Kidney (tissue), 14 donors: ENCODE results near the gene C4A. TPM values are rescaled to one million over a fixed set of nuclear protein-coding genes. Genes with fewer than 3 reads are reported as not detected.

Source experiments
- DNase-seq, 5 donors: peaks; one replicate each; pipeline ENCODE4 v3.0.0-alpha.2; 2013 to 2020
- FAIRE-seq: peaks from 2 replicates; lab custom pipeline; 2012; peaks lifted over from hg19 to GRCh38; lab: Jason Lieb, UNC
- H3K27ac ChIP-seq, 2 donors: one replicate each; pipeline ENCODE4 v1.7.0; 2013; ENCODE audit warnings: low read depth in 2 of 2, low read length in 2 of 2, inconsistent platforms in 1 of 2
- H3K27me3 ChIP-seq: one replicate; pipeline ENCODE4 v1.7.1; 2013; ENCODE audit warnings: low read length, inconsistent platforms; ENCODE audit not compliant: control insufficient read depth, insufficient read depth
- H3K36me3 ChIP-seq, 3 donors: one replicate each; pipeline versions ENCODE4 v1.7.0 to v1.7.1; 2013; ENCODE audit warnings: low read length in 3 of 3, control low read depth in 1 of 3, inconsistent platforms in 1 of 3; ENCODE audit not compliant: insufficient read depth in 3 of 3, control insufficient read depth in 2 of 3
- H3K4me1 ChIP-seq, 3 donors: one replicate each; pipeline versions ENCODE4 v1.7.0 to v1.7.1; 2013; ENCODE audit warnings: low read length in 3 of 3, inconsistent platforms in 1 of 3, low read depth in 1 of 3; ENCODE audit not compliant: control insufficient read depth in 2 of 3, insufficient read depth in 2 of 3
- H3K4me3 ChIP-seq, 3 donors: one replicate each; pipeline versions ENCODE4 v1.7.0 to v1.8.1; 2013; ENCODE audit warnings: low read length in 3 of 3, control low read depth in 1 of 3, inconsistent platforms in 1 of 3
- H3K9ac ChIP-seq, 3 donors: one replicate each; pipeline versions ENCODE4 v1.7.0 to v1.7.1; 2013; ENCODE audit warnings: low read length in 3 of 3, control low read depth in 1 of 3, inconsistent platforms in 1 of 3
- H3K9me3 ChIP-seq, 3 donors: one replicate each; pipeline versions ENCODE4 v1.7.0 to v1.7.1; 2013; ENCODE audit warnings: low read length in 3 of 3, control low read depth in 1 of 3, inconsistent platforms in 1 of 3; ENCODE audit not compliant: control insufficient read depth in 2 of 3, insufficient read depth in 1 of 3
- intact Hi-C: fragments of 100-400 bp; cut with DNase I; formaldehyde crosslinking; loops from one replicate; pipeline ENCODE4 v1.11.1; 2022
- polyA plus RNA-seq: library from polyadenylated mRNA; stranded (reverse); fragments of 350-450 nt; fragmentation: Illumina TruSeq; extraction: RNeasy Lipid Tissue Mini Kit (QIAGEN cat#74804); gene quantifications from one replicate; pipeline ENCODE4 v1.2.3, GENCODE V29; 2014; ENCODE audit warnings: low read depth, low replicate concordance; ENCODE audit not compliant: insufficient read depth
- total RNA-seq: library from RNA; stranded (reverse); fragmentation: NEBNext Ultra II Directional; extraction: Animal tissue kit (Norgen Biotek cat#: 25700); gene quantifications from one replicate; pipeline ENCODE4 v1.2.1, GENCODE V29; 2021
- TF ChIP-seq, protein P1 (sequence below): IDR thresholded peaks from 3 replicates; pipeline ENCODE4 v1.5.1; 2012; ENCODE audit warnings: mild to moderate bottlenecking, moderate library complexity, borderline replicate concordance; ENCODE audit not compliant: insufficient read depth; ENCODE audit errors: extremely low read depth
- donor health status: control.
- donor health status: control.
- donor health status: control.
- donor health status: control.
- donor health status: control.
- donor health status: DM: yes; HTN: yes; CAD: no.
- donor health status: Normal renal cell carcinoma (clear cell type).

Gene C4A
- total and polyA plus RNA-seq, 2 donors from 2014 or later: 250 to 521 TPM

DNA sequence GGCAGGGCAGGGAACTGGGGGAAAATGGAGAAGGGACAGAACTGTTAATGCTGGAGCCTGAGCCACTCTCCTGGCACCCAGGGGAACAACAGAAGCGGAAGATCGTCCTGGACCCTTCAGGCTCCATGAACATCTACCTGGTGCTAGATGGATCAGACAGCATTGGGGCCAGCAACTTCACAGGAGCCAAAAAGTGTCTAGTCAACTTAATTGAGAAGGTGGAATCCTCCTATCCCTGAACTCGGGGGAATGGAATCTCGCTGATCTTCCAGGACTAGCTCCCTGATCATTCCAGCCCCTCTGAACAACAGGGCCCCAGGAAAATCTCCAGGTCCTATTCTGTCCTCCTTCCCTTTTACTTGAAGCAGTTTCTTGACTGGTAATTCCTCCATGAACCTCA is 34.0 kb upstream of the C4A start:
- intact Hi-C loops: no loop called here
- H3K4me1 ChIP-seq: peaks cover 0 to 6% (median 0%) of the 10 kb centered on the region in 3 donors
- DNase-seq: no peak
- no peaks in the 10 kb centered on the region for H3K27me3 ChIP-seq
- no peak for FAIRE-seq
- H3K9ac ChIP-seq: no peak overlapping the region
- no peak overlapping the region for H3K4me3 ChIP-seq
- TF ChIP-seq, protein P1, sequence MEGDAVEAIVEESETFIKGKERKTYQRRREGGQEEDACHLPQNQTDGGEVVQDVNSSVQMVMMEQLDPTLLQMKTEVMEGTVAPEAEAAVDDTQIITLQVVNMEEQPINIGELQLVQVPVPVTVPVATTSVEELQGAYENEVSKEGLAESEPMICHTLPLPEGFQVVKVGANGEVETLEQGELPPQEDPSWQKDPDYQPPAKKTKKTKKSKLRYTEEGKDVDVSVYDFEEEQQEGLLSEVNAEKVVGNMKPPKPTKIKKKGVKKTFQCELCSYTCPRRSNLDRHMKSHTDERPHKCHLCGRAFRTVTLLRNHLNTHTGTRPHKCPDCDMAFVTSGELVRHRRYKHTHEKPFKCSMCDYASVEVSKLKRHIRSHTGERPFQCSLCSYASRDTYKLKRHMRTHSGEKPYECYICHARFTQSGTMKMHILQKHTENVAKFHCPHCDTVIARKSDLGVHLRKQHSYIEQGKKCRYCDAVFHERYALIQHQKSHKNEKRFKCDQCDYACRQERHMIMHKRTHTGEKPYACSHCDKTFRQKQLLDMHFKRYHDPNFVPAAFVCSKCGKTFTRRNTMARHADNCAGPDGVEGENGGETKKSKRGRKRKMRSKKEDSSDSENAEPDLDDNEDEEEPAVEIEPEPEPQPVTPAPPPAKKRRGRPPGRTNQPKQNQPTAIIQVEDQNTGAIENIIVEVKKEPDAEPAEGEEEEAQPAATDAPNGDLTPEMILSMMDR: no peak
- H3K36me3 ChIP-seq: peaks cover 0 to 6% (median 5%) of the 10 kb centered on the region in 3 donors
- no peaks in the 10 kb centered on the region for H3K9me3 ChIP-seq
- no peak overlapping the region for H3K27ac ChIP-seq

DNA sequence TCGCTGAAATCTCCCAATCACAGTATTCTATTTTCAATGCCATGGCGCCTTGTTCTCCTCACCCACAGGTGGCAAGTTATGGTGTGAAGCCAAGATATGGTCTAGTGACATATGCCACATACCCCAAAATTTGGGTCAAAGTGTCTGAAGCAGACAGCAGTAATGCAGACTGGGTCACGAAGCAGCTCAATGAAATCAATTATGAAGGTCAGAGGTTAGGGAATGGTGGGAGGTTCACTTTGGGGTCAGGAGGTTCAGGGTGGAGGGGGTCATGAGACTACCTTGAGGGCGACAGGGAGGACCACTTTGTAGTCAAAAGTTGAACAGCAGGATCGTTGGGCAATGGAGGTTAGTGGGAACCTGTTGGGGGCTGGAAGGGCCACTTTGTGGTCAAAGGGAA is 33.6 kb upstream of the C4A start:
- FAIRE-seq: no peak
- no peaks in the 10 kb centered on the region for H3K27me3 ChIP-seq
- peaks cover 0 to 6% (median 0%) of the 10 kb centered on the region in 3 donors for H3K4me1 ChIP-seq
- DNase-seq: no peak
- intact Hi-C loops: no loop called here
- no peak overlapping the region for H3K9ac ChIP-seq
- no peak overlapping the region for H3K4me3 ChIP-seq
- H3K27ac ChIP-seq: no peak overlapping the region
- H3K9me3 ChIP-seq: no peaks in the 10 kb centered on the region
- TF ChIP-seq, protein P1: no peak
- H3K36me3 ChIP-seq: peaks cover 0 to 10% (median 6%) of the 10 kb centered on the region in 3 donors

- TF ChIP-seq, protein P1: no peak
- DNase-seq: no peak
- no peaks in the 10 kb centered on the region for H3K27me3 ChIP-seq
- H3K36me3 ChIP-seq: peaks cover 2 to 15% (median 12%) of the 10 kb centered on the region in 3 donors
- peaks cover 0 to 6% (median 0%) of the 10 kb centered on the region in 3 donors for H3K4me1 ChIP-seq
- H3K27ac ChIP-seq: no peak overlapping the region
- intact Hi-C loops: no loop called here
- H3K9me3 ChIP-seq: no peaks in the 10 kb centered on the region
- no peak for FAIRE-seq
- no peak overlapping the region for H3K9ac ChIP-seq
- H3K4me3 ChIP-seq: no peak overlapping the region
Measured at GRCh38 chr6:31948753-31949413, 33.0 kb upstream of the C4A start.
